ENCODE results near the gene GRAMD1A.

GRCh38 chr19:35038623-35039512 is 38.7 kb downstream of the GRAMD1A start:
- TF ChIP-seq POLR2A (IDR thresholded peaks at IDR 0.05; ENCODE audit: low read length) = no peak
- no peak for TF ChIP-seq GATA1 (IDR thresholded peaks at IDR 0.05; ENCODE audit: low read depth, low read length)
